HG03571 (cell line): Measurements from ENCODE around the gene NOC2L.

Source experiments
- ATAC-seq: cut with Tn5 transposase; IDR thresholded peaks from one replicate; pipeline ENCODE4 v1.9.1; 2021; ENCODE audit not compliant: unreplicated experiment

Gene NOC2L

DNA sequence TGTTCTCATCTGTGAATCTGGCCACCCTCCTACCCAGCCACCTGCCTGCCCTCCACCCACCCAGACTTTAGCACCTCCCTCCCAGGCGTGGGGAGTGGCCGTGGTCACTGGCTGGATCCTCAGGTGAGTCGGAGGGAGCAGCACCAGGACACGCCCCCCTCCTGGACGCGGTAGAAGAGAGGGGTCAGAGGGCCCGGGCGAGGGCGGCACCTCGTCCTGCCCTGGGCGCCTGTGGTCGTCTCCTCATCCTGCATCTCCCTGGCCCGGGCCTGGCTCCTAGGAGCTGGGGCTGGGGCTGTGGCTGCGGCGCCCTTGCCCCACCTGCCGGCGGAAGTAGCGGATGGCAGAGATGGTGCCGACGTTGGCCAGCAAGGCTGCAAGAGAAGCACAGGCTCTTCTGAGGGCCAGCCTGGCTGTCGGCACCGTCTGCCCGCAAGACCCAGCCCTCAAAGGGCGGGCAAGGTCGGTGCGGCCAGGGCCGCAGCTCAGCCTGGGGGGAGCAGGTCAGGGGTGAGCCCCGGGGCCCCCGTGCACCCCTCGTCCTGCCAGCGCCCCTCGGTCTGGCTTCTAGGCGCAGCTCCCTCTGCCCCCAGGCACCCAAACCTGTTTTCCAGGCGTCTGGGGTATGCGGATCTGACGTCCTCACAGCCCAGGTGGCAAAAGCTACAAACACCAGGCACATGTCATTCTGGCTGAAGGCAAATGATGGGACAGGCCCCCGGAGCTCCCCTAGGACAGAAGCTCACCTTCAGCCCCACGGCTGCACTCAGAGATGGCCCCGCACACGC lies 17.0 kb upstream of the NOC2L start:
- ATAC-seq = no peak

DNA sequence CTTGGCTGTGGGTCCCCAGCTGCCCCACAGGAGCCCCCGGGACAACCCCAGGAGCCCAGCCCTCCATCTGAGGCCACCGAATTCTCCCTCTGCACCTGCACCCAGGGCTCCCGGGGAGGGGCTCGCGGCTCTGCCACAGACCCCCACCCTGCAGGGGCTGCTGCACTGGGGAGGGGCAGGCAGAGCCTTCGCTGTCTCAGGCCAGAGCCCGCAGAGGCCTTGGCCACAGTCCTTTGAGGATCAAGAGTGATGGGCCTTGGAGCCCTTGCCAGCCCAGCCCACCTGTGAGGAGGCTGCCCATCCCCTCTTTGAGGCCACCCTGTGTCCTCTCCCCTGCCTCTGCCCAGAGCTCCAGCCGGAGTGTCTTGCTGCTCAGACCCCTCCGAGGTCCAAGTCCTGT lies 16.3 kb upstream of the NOC2L start:
- ATAC-seq = no peak

DNA sequence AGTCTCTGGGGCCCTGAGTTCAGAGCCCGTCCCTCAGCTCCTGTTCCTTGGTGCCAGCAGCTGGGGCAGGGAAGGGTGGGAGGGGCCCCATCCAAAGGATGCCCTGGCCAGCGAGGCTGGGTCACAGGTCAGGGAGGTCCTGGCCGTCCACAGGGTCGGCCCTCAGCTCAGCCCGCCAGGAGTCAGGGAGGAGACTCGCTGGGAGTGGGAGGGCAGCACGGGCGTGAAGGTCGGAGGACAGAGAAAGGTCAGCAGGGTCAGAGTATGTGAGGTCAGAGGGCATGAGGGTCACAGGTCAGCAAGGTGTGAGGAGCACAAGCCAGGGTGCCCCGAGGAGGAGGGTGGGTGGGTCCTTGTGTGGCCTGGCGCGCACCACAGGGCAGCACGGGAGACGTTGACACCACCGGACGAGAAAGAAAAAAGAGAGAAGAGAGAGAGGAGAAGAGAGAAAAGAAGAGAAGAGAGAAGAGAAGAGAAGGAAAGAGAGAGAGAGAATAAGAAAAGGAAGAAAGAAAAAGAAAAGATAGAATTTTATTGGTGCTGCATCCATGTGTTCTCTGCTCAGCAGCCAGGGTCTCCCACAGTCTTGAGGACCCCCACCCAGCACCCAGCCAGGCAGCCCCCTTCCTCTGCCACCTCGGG lies 15.8 kb upstream of the NOC2L start:
- ATAC-seq = no peak

- ATAC-seq = no peak
These were observed 15.2 kb upstream of the NOC2L start for GRCh38 chr1:974293-974640.

- ATAC-seq = no peak
These were observed 14.6 kb upstream of the NOC2L start for GRCh38 chr1:973459-974292.

GRCh38 chr1:972726-973458 lies 13.8 kb upstream of the NOC2L start:
- ATAC-seq = no peak

GRCh38 chr1:971751-972506 lies 12.9 kb upstream of the NOC2L start:
- ATAC-seq = no peak

DNA sequence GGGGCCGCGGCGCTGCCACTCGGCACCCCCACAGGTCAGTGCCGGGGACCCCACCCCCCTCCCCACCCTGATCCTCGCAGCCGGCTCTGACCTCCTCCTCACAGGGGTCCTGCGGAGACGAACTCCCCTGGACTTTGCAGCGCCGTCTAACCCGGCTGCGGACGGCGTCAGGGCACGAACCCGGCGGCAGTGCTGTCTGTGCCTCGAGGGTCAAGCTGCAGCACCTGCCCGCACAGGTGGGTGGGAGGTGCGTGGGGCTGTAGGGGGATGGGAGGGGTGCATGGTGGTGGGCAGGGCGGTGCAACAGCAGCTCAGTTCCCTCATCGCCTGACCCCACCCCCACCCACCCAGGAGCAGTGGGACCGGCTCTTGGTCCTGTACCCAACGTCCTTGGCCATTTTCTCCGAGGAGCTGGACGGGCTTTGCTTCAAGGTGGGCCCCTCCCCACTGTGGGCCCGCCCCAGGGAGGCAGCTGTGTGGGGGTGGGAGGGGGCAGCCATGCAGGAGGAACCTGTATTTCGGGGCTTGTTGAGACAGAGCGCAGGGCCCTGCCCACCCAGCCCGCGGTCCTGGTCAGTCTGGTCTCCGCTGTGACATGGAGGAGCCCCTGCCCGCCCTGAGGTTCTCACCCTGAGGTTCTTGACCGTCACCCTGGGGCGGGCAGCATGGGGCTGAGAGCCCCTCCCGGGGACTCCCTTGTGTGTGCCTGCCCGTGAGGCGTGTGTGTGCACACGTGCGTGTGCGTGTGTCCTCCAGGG lies 12.1 kb upstream of the NOC2L start:
- ATAC-seq = no peak

- ATAC-seq = no peak
These were observed 11.4 kb upstream of the NOC2L start for GRCh38 chr1:970242-970972.

DNA sequence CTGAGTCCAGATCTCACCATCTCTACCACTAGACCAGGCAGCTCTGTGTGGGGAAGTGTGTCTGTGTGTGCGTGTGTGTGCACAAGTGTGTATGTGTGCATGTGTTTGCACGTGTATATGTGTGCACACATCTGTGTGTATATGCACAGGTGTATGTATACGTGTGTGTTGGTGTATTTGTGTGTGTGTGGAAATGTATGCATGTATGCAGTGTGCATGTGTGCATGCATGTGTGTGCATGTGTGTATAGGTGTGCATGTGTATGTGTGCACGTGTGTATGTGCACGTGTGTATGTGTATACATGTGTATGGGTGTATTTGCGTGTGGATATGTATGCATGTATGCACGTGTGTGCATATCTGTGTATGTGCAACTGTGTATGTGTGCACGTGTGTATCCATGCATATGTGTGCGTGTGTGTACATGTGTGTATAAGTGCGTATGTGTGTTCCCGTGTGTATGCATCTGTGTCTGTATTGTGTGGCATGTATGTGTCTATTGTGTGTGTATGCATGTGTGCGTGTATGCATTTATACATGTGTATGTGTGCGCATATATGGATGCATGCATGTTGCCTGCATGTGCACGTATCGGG lies 10.3 kb upstream of the NOC2L start:
- no peak for ATAC-seq

- ATAC-seq = no peak
These were observed 8.6 kb upstream of the NOC2L start for GRCh38 chr1:967466-968343.

- peak; percentile 52 for ATAC-seq
These were observed 7.7 kb upstream of the NOC2L start for GRCh38 chr1:966704-967300.

DNA sequence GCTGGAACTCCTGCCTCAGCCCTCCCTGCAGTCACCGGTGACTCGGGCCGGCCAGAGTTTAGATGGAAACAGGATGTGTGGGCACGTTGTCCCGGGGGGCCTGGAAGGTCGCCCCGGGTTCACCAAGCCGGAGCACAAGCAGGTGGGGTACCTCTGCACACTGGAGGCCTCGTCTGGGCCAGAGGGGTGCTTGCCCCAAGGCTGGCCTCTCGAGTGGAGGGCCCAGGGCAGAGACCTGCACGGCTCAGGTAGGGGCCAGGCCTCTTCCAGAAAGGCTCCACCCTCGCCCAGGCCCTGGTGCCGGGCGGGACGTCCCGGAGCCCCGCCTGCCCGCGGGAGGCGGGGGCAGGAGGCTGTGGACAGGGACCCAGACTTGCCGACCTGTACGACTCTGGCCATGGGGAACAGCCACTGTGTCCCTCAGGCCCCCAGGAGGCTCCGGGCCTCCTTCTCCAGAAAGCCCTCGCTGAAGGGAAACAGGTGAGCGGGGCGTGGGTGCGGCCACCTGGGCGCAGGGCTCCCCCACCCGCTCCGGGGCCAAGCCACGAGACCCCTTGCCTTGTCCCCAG lies 7.2 kb upstream of the NOC2L start, which contains the start of gene PLEKHN1:
TSS of gene PLEKHN1 (plus strand) at position 348 of the 569 bp plus-strand sequence. CDS start at position 398, 50 bp downstream.
- peak; percentile 16 for ATAC-seq

GRCh38 chr1:965526-966134 lies 6.6 kb upstream of the NOC2L start:
- ATAC-seq = no peak

GRCh38 chr1:964691-965525 lies 5.9 kb upstream of the NOC2L start:
- ATAC-seq = no peak
